HepG2 (cell line): ENCODE measurements around the gene PGGT1B. TPM values are rescaled to one million over a fixed set of nuclear protein-coding genes. Genes with fewer than 3 reads are reported as not detected.

Experiments used
- ATAC-seq: fragments of 200-7000 bp; cut with Tn5 transposase; 3 replicates; pipeline ENCODE4 v1.9.1; 2020; ENCODE audit warnings: mild to moderate bottlenecking, moderate library complexity
- BruUV-seq: library from RNA; stranded (reverse); fragments of 400-500 nt; replicated peaks from 2 replicates; lab custom pipeline; 2021; lab: Mats Ljungman, UMichigan
- CTCF ChIA-PET: fragments of 300-600 bp; formaldehyde crosslinking; extraction: SDS; loops from one replicate; lab custom pipeline; 2021; ENCODE audit warnings: low total read pairs, inconsistent platforms, low intra/inter-chr PET ratio; lab: Yijun Ruan, JAX
- POLR2A ChIA-PET: fragments of 350-600 bp; sonication (Branson Sonifier 250); formaldehyde crosslinking; loops from one replicate; lab custom pipeline; 2020; ENCODE audit warnings: antibody characterized with exemption, inconsistent platforms; lab: Yijun Ruan, JAX
- DNase-seq: peaks from one replicate; pipeline ENCODE4 v3.0.0-alpha.2; 2015; ENCODE audit warnings: low spot score
- FAIRE-seq: peaks from 3 replicates; lab custom pipeline; 2011; peaks lifted over from hg19 to GRCh38; lab: Jason Lieb, UNC
- H2AFZ ChIP-seq: one replicate; pipeline ENCODE4 v1.6.1; 2011; ENCODE audit warnings: low read length, inconsistent platforms
- H3K27ac ChIP-seq: fragments of 300-600 bp; 3 replicates; pipeline ENCODE4 v1.8.0; 2011; ENCODE audit warnings: mixed run types, mild to moderate bottlenecking, mixed read lengths, low read length, inconsistent platforms; ENCODE audit not compliant: insufficient read depth; ENCODE audit errors: extremely low read length
- H3K27me3 ChIP-seq, 2 experiments: fragments of 200-600 bp in 1 of 2; 2 replicates in 1 of 2; 3 replicates in 1 of 2; pipeline versions ENCODE4 v1.6.0 to v1.8.0; 2011; ENCODE audit warnings: low read length in 2 of 2, mild to moderate bottlenecking in 2 of 2, moderate library complexity in 2 of 2, inconsistent platforms in 1 of 2; ENCODE audit not compliant: insufficient read depth in 2 of 2, control insufficient read depth in 1 of 2
- H3K36me3 ChIP-seq, 2 experiments: fragments of 200-600 bp in 1 of 2; replicated peaks in 1 of 2; 2 replicates in 1 of 2; 3 replicates in 1 of 2; pipeline versions ENCODE4 v1.5.1 to v1.8.0; 2011; ENCODE audit warnings: low read length in 2 of 2, inconsistent platforms in 1 of 2; ENCODE audit not compliant: insufficient read depth in 2 of 2, control insufficient read depth in 1 of 2
- H3K4me1 ChIP-seq: 2 replicates; pipeline ENCODE4 v1.5.1; 2012; ENCODE audit warnings: low read length, inconsistent platforms; ENCODE audit not compliant: insufficient read depth
- H3K4me2 ChIP-seq: 2 replicates; pipeline ENCODE4 v1.6.0; 2011; ENCODE audit warnings: low read depth, low read length, inconsistent platforms
- H3K4me3 ChIP-seq, 3 experiments: fragments of 200-600 bp in 1 of 3; sonication (generic), shearing (Covaris generic) in 1 of 3; replicated peaks in 1 of 3; 2 replicates each; pipeline ENCODE4 v1.5.1; 2011 to 2016; ENCODE audit warnings: low read length in 3 of 3, inconsistent platforms in 2 of 3, low read depth in 2 of 3, mild to moderate bottlenecking in 2 of 3, control low read depth in 1 of 3, mixed read lengths in 1 of 3; ENCODE audit not compliant: insufficient read depth in 1 of 3
- H3K79me2 ChIP-seq: one replicate; pipeline ENCODE4 v1.6.1; 2011; ENCODE audit warnings: low read length, inconsistent platforms; ENCODE audit not compliant: insufficient read depth
- H3K9ac ChIP-seq: 2 replicates; pipeline ENCODE4 v1.6.0; 2011; ENCODE audit warnings: mild to moderate bottlenecking, low read depth, low read length, inconsistent platforms; ENCODE audit not compliant: insufficient read depth
- H3K9me3 ChIP-seq: 2 replicates; pipeline ENCODE4 v1.5.1; 2012; ENCODE audit warnings: mild to moderate bottlenecking, low read length
- H4K20me1 ChIP-seq: 2 replicates; pipeline ENCODE4 v1.6.0; 2011; ENCODE audit warnings: inconsistent platforms, mild to moderate bottlenecking, low read length, moderate library complexity; ENCODE audit not compliant: insufficient read depth
- CEBPG ChIP-seq: IDR thresholded peaks from 2 replicates; pipeline ENCODE4 v1.6.1; 2016
- RAD21 ChIP-seq: fragments of 450-650 bp; formaldehyde crosslinking; IDR thresholded peaks from 2 replicates; pipeline ENCODE4 v1.5.0; 2020; ENCODE audit warnings: mild to moderate bottlenecking
- SMC3 ChIP-seq: IDR thresholded peaks from 2 replicates; pipeline ENCODE4 v1.6.1; 2011; ENCODE audit warnings: low read length, improper control_type of control experiment
- TBX3 ChIP-seq: fragments of 450-650 bp; IDR thresholded peaks from 2 replicates; pipeline ENCODE4 v1.6.1; 2017; ENCODE audit warnings: antibody characterized with exemption, mild to moderate bottlenecking, inconsistent platforms, borderline replicate concordance
- ZNF121 ChIP-seq: sonication (generic); formaldehyde crosslinking; IDR thresholded peaks from 2 replicates; pipeline ENCODE4 v1.5.0; 2020; ENCODE audit warnings: mild to moderate bottlenecking, missing genetic modification reagents
- ZNF333 ChIP-seq: sonication (generic); formaldehyde crosslinking; IDR thresholded peaks from 2 replicates; pipeline ENCODE4 v1.4.0; 2020; ENCODE audit warnings: mild to moderate bottlenecking, missing genetic modification reagents, borderline replicate concordance
- in situ Hi-C: cut with HindIII; loops from 2 replicates; pipeline ENCODE4 v1.10.0; 2017; ENCODE audit warnings: low pct_unique_long_range_greater_than_20kb; ENCODE audit not compliant: extremely low pct_ligation_motif_present
- intact Hi-C: fragments of 100-400 bp; cut with micrococcal nuclease; formaldehyde crosslinking; loops from one replicate; pipeline ENCODE4 v1.10.0; 2022; ENCODE audit not compliant: unreplicated experiment
- polyA plus RNA-seq, 8 experiments: library from polyadenylated mRNA; depleted of rRNA in 3 of 8; stranded (reverse) in 7 of 8; unstranded in 1 of 8; fragments of >200 nt; fragmentation: Illumina TruSeq in 4 of 8; extraction: Trizol in 4 of 8; gene quantifications; 2 replicates each; pipeline versions ENCODE4 v1.2.1 to v1.2.3, GENCODE V29; 2011 to 2016; ENCODE audit warnings: low read depth in 4 of 8, missing spikeins in 1 of 8, mixed read lengths in 1 of 8; ENCODE audit not compliant: insufficient read depth in 1 of 8
- total RNA-seq, 5 experiments: library from RNA; depleted of rRNA; stranded (reverse); fragments of >200 nt; fragmentation: Illumina TruSeq; extraction: Trizol; gene quantifications; 2 replicates each; pipeline ENCODE4 v1.2.3, GENCODE V29; 2016; ENCODE audit warnings: low read depth in 1 of 5

Gene PGGT1B
- total and polyA plus RNA-seq, 2 of the 13 experiments (the other 11 are each of a cell fraction or from before 2014, with no cell fraction given) = 2.4 to 42.7 TPM

GRCh38 chr5:115246361-115246991 is 16.2 kb downstream of the PGGT1B start (continued):
- TF ChIP-seq SMC3 = peak; percentile 74
- TF ChIP-seq RAD21 (CRISPR knock-in tag) = peak; percentile 72
- 0 out of 2 replicates have a peak, but pooled peaks have one; percentile 14 for TF ChIP-seq CEBPG (CRISPR knock-in tag)

DNA sequence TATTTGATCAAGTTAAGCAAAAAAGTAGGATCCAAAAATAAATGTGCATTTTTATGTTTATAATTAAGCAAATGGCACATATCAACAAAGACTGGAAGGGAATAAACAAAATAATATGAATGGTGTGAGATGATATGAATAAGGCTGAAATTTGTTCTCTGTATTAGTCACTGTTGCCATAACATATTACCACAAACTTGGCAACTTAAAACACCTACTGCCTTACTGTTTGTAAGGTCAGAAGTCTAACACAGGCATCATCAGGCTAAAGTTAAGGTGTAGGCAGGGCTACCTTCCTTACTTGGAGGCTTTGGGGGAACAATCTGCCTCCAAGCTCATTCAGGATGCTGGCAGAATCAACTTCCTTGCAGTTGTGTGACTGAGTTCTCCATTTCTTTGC is 19.3 kb downstream of the PGGT1B start:
- ATAC-seq = peak; percentile 35; the same call in 2 of the 3 replicates
- no peaks in the 10 kb centered on the region for H3K27me3 ChIP-seq
- no peak for TF ChIP-seq ZNF121 (CRISPR knock-in tag)
- TF ChIP-seq TBX3 = peak; percentile 17; the same call in 1 of the 2 replicates
- no peak for TF ChIP-seq ZNF333 (CRISPR knock-in tag)
- H3K4me2 ChIP-seq = no peak overlapping the region
- no TSS peak for BruUV-seq
- H3K79me2 ChIP-seq = peaks cover 4% of the 10 kb centered on the region
- no peak for FAIRE-seq
- POLR2A ChIA-PET = no interaction called here
- peaks cover 2 to 19% of the 10 kb centered on the region in 2 experiments for H3K36me3 ChIP-seq
- DNase-seq = no peak
- no peak overlapping the region for H3K9ac ChIP-seq
- no peak overlapping the region for H2AFZ ChIP-seq
- H3K4me3 ChIP-seq = no peak overlapping the region
- peaks cover 53% of the 10 kb centered on the region for H3K4me1 ChIP-seq
- H3K27ac ChIP-seq = peak overlapping the region; percentile 79
- in situ Hi-C loops (no loop called here), intact Hi-C loops (loop anchor here (5.0 kb wide), 1 partner anchor 61 kb away; no protein-coding TSS in a partner anchor)
- CTCF ChIA-PET = no interaction called here
- H4K20me1 ChIP-seq = no peaks in the 10 kb centered on the region
- no peaks in the 10 kb centered on the region for H3K9me3 ChIP-seq
